ENCODE measurements around the gene BATF3.
A peak's percentile ranks its signal among the peaks of the same experiment; 100 is the strongest.

BATF3 gene

DNA sequence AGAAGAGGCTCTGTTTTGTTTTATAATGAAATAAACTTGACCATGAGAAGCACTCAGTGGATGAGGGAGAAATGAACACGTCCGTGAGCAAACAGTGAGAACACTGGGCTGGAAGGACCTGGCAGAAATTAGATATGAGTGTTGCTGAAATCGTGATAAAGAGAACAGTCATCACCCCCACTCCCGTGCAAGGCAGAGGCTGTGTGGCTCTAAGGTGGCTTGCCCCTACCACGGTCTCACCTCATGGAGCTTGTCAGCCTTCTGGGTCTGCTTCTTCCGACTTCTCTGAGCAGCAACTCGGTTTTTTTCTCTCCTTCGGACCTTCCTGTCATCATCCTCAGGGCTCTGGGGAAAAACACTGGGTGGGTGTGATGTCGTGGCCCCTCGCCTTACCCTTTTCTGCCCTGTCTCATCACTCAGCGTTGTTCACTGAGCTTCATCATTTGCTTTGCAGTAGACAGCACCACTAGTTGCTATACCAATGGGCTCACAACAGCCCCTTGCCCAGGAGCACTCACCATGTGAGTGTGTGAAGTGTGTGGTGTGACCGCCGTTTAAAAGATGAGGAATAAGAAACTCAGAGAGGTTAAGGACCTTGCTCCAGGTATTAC lies 2.8 kb downstream of the BATF3 start:
- Mint-ChIP-seq H3K4me3 (peak overlapping the region; percentile 30), H3K36me3 (peaks cover 18% of the 10 kb centered on the region), H3K27me3 (no peaks in the 10 kb centered on the region), H3K9me3 (ENCODE audit: low read depth) (no peaks in the 10 kb centered on the region), H3K27ac (peak overlapping the region; percentile 54), H3K4me1 (ENCODE audit: low read depth) (peaks cover 38% of the 10 kb centered on the region)

DNA sequence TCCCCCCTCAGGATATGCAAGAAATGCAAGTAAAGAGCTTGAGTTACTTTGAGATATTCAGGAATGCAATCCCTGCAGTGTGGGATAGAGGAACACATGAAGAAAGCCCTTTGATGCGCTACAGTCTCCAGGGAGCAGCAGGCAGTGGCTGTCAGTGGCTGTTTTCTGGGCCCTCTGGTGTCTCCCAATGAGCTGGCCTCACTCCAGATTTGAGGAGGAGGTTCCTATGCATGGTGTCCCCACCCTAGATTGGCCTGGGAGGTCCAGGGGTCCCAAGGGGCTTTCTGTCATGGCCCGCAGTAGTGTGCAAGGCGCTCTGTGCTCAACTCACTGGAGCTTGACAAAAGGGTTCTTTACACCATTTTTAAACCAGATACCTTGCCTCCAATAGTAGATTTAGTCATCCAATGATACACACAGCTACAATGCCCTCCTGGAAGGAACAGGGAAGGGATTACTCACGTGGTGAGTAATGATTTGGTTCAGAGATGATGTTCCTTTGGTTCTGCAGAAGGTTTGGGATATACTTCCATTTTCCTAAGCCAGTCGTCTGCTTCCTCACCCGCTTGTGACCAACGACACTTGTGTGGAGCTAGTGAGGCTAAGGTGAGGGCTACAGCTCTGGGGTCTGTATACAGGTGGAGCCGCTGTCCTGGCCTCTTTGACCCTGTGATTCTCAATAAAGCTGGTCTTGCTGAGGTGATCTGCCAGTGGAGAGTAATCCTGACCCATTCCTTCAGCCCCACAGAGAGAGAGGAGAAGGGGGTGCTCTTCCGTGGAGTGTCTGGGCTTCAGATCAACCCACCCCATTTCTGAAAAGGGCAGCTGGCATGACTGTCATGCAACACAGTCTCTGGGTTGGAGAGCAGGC lies 6.6 kb downstream of the BATF3 start:
- Mint-ChIP-seq H3K27ac (no peak overlapping the region), H3K27me3 (no peaks in the 10 kb centered on the region), H3K4me3 (no peak overlapping the region), H3K36me3 (peaks cover 18% of the 10 kb centered on the region), H3K9me3 (ENCODE audit: low read depth) (no peaks in the 10 kb centered on the region), H3K4me1 (ENCODE audit: low read depth) (peaks cover 17% of the 10 kb centered on the region)

DNA sequence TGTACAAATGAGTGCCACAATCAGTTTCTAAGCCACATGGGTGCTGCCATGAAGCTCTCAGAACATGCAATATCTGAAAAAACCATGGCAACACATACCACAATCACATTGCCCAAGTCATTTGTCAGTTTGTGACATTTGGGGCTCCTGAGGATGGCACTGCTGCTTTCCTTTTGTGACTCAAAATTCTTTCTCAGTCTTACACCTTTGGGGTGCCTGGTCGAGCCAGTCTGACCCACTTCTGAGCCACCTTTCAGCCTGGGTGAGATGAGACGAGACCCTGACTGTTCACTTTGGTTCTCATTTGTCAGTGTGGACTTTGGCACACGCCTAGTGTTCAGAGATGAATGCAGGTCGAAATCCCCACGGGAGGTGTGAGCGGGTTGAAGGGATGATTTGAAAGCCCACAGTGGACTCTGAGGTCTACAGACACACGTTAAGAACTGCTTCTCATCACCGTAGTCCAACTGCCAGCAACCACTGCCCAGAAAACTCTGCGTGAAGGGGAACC lies 8.0 kb downstream of the BATF3 start:
- Mint-ChIP-seq H3K9me3 (ENCODE audit: low read depth) (no peaks in the 10 kb centered on the region), H3K4me1 (ENCODE audit: low read depth) (peaks cover 5% of the 10 kb centered on the region), H3K4me3 (no peak overlapping the region), H3K27ac (no peak overlapping the region), H3K27me3 (no peaks in the 10 kb centered on the region), H3K36me3 (peaks cover 22% of the 10 kb centered on the region)

DNA sequence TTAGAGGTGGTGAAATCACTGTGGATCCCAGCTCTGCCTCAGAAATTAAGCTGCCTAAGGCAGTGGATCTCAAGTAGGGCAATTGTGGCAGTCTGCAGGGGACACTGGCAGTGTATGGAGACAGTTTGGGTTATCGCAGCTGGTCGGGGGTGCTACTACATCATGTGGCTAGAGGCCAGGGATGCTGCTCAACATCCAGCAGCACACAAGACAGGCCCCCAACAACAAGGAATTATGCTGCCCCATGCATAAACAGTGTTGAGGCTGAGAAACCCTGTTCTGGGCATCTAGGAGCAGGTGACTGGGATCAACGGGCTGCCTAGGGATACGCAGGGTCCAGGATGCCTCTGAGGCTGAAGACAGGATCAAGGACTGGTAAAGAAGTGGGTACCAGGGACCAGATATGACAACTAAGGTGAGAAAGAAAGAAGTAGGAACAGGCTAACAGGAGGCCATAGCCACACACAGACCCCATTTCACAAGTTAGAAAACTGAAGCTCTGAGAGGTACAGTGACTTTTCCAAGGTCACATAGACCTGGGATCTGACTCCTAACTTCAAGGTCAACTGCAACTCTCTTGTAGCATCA lies 8.7 kb downstream of the BATF3 start:
- Mint-ChIP-seq H3K36me3 (peaks cover 21% of the 10 kb centered on the region), H3K27ac (no peak overlapping the region), H3K4me1 (ENCODE audit: low read depth) (peaks cover under 1% of the 10 kb centered on the region), H3K9me3 (ENCODE audit: low read depth) (no peaks in the 10 kb centered on the region), H3K27me3 (no peaks in the 10 kb centered on the region), H3K4me3 (no peak overlapping the region)

DNA sequence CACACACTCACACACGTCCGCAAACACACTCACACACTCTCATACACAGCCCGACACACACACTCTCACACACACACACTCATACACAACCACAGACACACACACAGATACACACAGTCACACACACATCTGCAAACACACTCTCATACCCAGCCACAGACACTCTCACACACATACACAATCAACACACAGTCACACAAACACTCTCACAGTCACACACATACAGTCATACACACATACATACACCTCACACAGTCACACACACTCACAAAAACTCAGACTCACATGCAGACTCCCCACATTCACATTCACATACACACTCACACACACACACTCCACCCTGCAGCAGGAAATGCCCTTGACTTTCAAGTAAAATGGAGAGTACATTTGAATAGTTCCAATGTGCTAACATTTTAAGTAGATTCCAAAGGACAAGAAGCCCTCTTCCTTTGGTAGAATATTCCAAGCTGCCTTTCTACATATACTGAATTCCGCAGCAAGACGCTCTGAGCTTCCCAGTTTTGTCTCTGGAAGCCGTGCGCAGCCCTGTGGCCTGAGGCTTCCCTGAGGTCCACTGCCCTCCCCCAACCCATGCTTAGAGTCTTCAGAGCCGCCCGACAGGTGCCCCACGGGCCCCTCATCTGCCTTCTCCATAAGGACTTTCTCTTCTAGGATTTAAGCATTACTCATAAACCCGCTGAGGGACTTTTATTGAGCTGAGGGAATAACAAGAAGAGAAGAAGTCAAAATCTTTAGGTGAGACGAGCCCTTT lies 9.7 kb downstream of the BATF3 start:
- Mint-ChIP-seq H3K9me3 (ENCODE audit: low read depth) (no peaks in the 10 kb centered on the region), H3K27ac (no peak overlapping the region), H3K4me1 (ENCODE audit: low read depth) (no peaks in the 10 kb centered on the region), H3K27me3 (no peaks in the 10 kb centered on the region), H3K36me3 (peaks cover 19% of the 10 kb centered on the region), H3K4me3 (no peak overlapping the region)

DNA sequence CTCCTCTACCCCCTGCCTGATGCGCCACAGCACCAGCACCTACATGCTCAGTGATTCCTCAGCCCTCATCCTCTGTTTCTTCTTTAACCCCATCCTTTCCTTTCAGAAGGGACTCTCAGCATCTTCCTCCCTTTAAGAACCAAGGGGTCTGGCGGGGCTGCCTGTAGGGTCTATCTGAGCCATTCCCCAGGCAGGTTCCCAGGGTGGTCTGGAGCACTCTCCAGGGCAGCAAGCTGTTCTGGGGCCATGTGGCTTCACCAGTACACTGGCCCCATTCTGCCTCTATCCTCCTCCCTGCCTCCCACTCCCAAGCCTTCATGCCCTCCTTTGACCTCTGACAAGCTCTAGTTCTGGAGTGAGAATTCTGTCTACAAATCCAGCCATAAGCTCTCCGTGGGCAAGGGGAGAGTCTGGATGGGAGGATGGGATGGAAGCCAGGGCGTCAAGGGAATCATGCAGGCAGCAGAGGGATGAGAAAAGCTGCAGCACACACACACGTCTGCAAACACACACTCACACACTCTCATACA lies 10.4 kb downstream of the BATF3 start:
- no peaks in the 10 kb centered on the region for H3K4me1 Mint-ChIP-seq (ENCODE audit: low read depth)
- H3K9me3 Mint-ChIP-seq (ENCODE audit: low read depth): no peaks in the 10 kb centered on the region
- H3K36me3 Mint-ChIP-seq: peaks cover 17% of the 10 kb centered on the region
- no peak overlapping the region for H3K4me3 Mint-ChIP-seq
- no peaks in the 10 kb centered on the region for H3K27me3 Mint-ChIP-seq
- H3K27ac Mint-ChIP-seq: no peak overlapping the region

DNA sequence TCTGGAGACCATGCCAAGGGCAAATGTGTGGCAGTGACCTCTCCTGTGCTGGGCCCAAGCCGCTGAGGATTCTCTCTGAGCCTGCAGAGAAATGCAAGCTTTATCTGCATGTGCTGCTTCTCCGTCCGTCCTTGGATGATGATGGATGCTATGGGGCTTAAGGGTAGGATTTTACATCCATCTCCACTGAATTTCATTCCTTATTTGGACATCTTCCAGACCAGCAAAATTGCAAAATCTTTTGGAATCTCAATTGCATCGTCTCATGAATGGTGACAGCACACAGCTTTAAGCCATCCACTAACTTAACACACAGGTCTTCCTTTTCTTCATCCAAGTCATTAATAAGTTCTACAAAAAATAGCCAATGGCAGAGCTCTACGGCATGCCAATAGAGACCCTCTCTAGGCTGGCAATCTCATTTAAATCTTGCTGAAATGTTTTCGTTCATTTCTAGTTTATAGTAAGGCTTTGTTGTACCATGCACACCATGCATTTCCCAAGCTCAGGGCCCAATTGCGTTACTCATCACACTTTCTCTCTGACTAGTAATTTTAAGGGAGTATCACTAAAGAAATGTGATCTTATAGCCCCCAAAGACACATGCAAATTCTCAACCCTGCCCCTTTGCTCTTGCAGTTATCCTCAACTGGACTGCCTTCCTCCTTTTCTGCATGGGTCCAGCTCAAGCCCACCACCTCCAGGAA lies 11.1 kb downstream of the BATF3 start:
- Mint-ChIP-seq H3K4me3 (no peak overlapping the region), H3K36me3 (peaks cover 11% of the 10 kb centered on the region)

DNA sequence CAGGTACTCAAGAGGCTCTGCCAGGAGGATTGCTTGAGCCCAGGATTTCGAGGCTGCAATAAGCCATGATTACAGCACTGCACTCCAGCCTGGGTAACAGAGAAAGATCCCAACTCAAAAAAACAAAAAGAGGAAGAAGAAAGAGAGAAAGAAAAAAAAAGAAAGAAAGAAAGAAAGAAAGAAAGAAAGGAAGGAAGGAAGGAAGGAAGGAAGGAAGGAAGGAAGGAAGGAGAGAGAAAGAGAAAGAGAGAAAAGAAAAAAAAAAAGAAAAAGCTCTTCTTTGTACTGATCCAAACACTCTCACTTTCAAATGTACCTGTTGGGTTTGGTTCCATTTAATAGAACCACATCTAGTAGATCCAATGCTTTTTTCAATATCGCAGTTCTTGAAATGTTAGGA lies 11.8 kb downstream of the BATF3 start:
- Mint-ChIP-seq H3K4me1 (ENCODE audit: low read depth) (peaks cover 10% of the 10 kb centered on the region), H3K27ac (no peak overlapping the region), H3K27me3 (no peaks in the 10 kb centered on the region), H3K9me3 (ENCODE audit: low read depth) (no peaks in the 10 kb centered on the region), H3K36me3 (peaks cover 11% of the 10 kb centered on the region), H3K4me3 (no peak overlapping the region)

More for the DNA sequence above, 11.1 kb downstream of the BATF3 start:
- Mint-ChIP-seq H3K9me3 (ENCODE audit: low read depth) (no peaks in the 10 kb centered on the region), H3K27ac (no peak overlapping the region), H3K27me3 (no peaks in the 10 kb centered on the region), H3K4me1 (ENCODE audit: low read depth) (peaks cover 5% of the 10 kb centered on the region)

DNA sequence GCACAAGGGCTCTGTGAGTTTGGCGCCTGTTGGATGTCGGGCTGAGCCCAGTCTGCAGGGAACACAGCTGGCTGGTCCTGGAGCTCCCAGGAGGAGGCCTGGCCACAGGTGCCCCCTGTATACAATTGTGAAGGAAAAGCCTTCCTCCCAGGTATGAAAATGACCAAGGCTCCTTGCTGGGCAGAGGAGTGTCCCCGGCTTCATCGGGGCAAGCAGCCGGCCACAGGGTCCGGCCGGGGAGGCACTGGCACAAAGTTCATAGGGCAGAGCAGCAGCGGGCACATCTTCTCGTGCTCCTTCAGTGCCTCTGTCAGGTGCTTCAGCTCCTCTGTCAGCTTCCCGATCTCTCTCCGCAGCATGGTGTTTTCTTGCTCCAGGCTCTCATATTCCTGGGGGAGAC lies 13.0 kb downstream of the BATF3 start:
- H3K4me1 Mint-ChIP-seq (ENCODE audit: low read depth): peaks cover 13% of the 10 kb centered on the region
- H3K9me3 Mint-ChIP-seq (ENCODE audit: low read depth): no peaks in the 10 kb centered on the region
- H3K27me3 Mint-ChIP-seq: no peaks in the 10 kb centered on the region

DNA sequence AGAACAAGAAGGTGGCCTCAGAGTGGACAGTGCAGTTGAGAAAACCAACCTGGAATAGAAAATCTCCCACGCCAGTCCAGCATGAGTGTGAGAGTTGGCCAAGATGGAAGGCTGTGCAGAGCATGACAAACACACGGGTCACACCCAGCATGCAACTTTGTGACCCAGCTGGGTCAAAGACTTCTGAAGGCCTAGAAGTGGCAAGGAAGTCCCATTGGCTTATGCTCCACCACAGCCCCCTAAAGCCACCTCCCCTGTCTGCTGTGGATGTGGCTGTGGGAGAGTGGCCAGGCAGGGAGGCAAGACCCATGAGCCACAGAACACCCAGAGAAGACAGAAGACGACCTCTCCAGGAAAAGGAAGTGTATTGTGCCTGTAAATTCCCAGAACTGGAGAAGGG lies 13.6 kb downstream of the BATF3 start:
- peaks cover 13% of the 10 kb centered on the region for H3K4me1 Mint-ChIP-seq (ENCODE audit: low read depth)

More for the DNA sequence above, 13.0 kb downstream of the BATF3 start:
- H3K27ac Mint-ChIP-seq: no peak overlapping the region
- peaks cover 11% of the 10 kb centered on the region for H3K36me3 Mint-ChIP-seq
- no peak overlapping the region for H3K4me3 Mint-ChIP-seq

DNA sequence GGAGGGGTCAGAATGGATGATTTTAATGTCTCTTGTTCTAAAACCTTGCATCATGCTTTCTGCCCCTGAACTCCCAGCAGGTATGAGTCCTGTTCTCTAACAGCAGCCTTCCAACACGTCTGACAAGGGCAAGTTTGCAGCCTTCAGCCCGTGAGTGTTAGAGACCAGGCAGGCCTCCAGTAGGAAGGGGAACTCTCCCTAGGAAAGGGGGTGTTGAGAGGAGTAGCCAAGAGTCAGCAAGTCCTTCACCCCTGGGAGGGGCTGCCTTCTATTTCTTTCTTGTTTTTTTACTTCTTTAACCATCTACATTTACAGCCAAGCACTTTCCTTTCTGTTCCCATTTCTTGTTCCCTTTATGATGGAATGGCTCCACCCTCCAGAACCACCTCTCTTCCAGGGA lies 14.2 kb downstream of the BATF3 start:
- no peaks in the 10 kb centered on the region for H3K27me3 Mint-ChIP-seq
- no peaks in the 10 kb centered on the region for H3K9me3 Mint-ChIP-seq (ENCODE audit: low read depth)
- peaks cover 13% of the 10 kb centered on the region for H3K4me1 Mint-ChIP-seq (ENCODE audit: low read depth)
- peaks cover 11% of the 10 kb centered on the region for H3K36me3 Mint-ChIP-seq
- H3K27ac Mint-ChIP-seq: no peak overlapping the region
- no peak overlapping the region for H3K4me3 Mint-ChIP-seq

More for the DNA sequence above, 13.6 kb downstream of the BATF3 start:
- H3K27ac Mint-ChIP-seq: no peak overlapping the region
- peaks cover 11% of the 10 kb centered on the region for H3K36me3 Mint-ChIP-seq
- no peaks in the 10 kb centered on the region for H3K9me3 Mint-ChIP-seq (ENCODE audit: low read depth)
- no peak overlapping the region for H3K4me3 Mint-ChIP-seq
- no peaks in the 10 kb centered on the region for H3K27me3 Mint-ChIP-seq

DNA sequence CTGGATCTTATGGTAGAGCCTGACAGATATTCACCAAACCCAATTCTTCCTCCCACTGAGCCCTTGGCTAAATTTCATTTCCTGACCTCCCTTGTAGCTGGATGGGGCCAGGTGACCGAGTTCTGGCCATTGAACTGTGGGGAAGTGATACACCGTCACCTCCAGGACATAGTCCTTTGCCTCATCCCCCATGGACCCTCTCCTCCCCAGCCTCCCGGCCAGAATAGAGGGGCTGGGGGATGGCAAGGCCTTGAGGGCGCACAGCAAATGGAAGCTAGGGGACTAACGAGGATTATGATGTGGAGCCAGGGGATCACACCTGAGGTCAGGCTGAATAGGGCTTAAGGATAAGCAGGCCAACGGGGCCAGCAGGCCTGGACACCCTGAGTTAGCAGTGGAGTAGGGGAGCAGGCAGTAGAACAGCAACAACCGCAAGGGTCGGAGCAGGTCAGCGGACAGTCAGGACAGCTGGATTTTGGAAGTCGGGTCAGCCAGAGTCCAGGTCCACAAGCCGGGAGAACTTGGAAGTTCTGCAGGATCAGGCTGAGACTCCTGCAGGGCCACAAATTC lies 15.0 kb downstream of the BATF3 start:
- H3K27me3 Mint-ChIP-seq: no peaks in the 10 kb centered on the region
- peaks cover 11% of the 10 kb centered on the region for H3K36me3 Mint-ChIP-seq
- no peak overlapping the region for H3K27ac Mint-ChIP-seq
- no peaks in the 10 kb centered on the region for H3K9me3 Mint-ChIP-seq (ENCODE audit: low read depth)
- H3K4me3 Mint-ChIP-seq: no peak overlapping the region
- peaks cover 13% of the 10 kb centered on the region for H3K4me1 Mint-ChIP-seq (ENCODE audit: low read depth)

DNA sequence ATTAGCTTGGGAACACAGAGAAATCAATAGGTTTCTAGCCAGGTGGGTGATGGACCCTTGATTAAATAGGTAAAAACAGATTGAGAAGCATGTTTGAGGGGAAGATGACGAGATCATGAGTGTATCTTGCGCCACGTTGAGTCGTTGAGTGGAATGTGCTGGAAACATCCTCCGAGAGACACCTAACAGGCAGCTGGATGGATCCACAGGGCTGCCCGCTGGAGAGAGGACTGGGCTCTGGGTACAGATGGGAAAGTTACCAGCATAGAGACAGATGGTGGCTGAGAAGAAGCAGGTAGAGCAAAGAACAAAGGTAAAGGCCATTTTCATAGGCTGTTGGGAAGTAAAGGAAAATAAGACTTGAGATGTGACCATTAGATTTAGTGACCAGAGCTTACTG lies 15.6 kb downstream of the BATF3 start:
- Mint-ChIP-seq H3K27me3 (no peaks in the 10 kb centered on the region), H3K4me3 (no peak overlapping the region), H3K9me3 (ENCODE audit: low read depth) (no peaks in the 10 kb centered on the region), H3K4me1 (ENCODE audit: low read depth) (peaks cover 13% of the 10 kb centered on the region), H3K27ac (no peak overlapping the region), H3K36me3 (peaks cover 11% of the 10 kb centered on the region)

DNA sequence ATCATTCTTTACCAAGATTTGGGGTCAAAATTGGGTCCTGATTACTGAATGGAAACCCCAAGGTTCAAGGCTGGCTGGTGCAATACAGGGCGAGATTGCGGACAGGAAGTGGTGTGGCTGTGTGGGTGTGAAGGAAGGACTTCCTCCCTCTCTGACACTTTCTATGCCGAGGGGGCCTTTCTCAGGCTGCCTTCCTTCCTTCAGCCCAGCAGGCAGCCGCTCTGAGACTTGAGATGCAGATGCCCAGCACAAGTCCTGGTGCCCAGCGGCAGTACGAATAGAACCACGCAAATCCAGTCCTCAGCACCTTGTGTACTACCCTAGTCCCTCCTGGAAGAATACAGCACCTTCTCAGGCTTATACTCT lies 16.3 kb downstream of the BATF3 start:
- H3K36me3 Mint-ChIP-seq: peaks cover 11% of the 10 kb centered on the region
- peak overlapping the region; percentile 46 for H3K4me3 Mint-ChIP-seq
- H3K27me3 Mint-ChIP-seq: no peaks in the 10 kb centered on the region
- H3K4me1 Mint-ChIP-seq (ENCODE audit: low read depth): peaks cover 14% of the 10 kb centered on the region
- peak overlapping the region; percentile 41 for H3K27ac Mint-ChIP-seq
- H3K9me3 Mint-ChIP-seq (ENCODE audit: low read depth): no peaks in the 10 kb centered on the region
